Uterus (tissue), 4 donors: ENCODE data around the gene COL23A1. TPM values are rescaled to one million over a fixed set of nuclear protein-coding genes. Genes with fewer than 3 reads are reported as not detected.

Source experiments
- DNase-seq, 2 donors: peaks; one replicate each; pipeline ENCODE4 v3.0.0-alpha.2; 2019 to 2020
- H3K27ac ChIP-seq, 2 donors: fragments of 200-600 bp; sonication (generic); 1 replicate in 1 of 2; 2 replicates in 1 of 2; pipeline ENCODE4 v1.5.1; 2016 to 2018
- H3K27me3 ChIP-seq, 2 donors: fragments of 200-600 bp; sonication (generic); one replicate each; pipeline ENCODE4 v1.5.1; 2018 to 2019; ENCODE audit warnings: control low read depth in 1 of 2
- H3K36me3 ChIP-seq, 2 donors: fragments of 200-600 bp; sonication (generic); one replicate each; pipeline ENCODE4 v1.5.1; 2019; ENCODE audit warnings: control low read depth in 1 of 2
- H3K4me1 ChIP-seq, 2 donors: fragments of 200-600 bp; sonication (generic); one replicate each; pipeline ENCODE4 v1.5.1; 2018 to 2019; ENCODE audit warnings: control low read depth in 1 of 2
- H3K4me3 ChIP-seq, 2 donors: fragments of 200-600 bp; sonication (generic); 1 replicate in 1 of 2; 2 replicates in 1 of 2; pipeline ENCODE4 v1.5.1; 2018 to 2019; ENCODE audit warnings: mild to moderate bottlenecking in 1 of 2
- H3K9me3 ChIP-seq, 2 donors: fragments of 200-600 bp; sonication (generic); one replicate each; pipeline ENCODE4 v1.5.1; 2019; ENCODE audit warnings: control low read depth in 1 of 2
- POLR2A ChIP-seq, 2 donors: fragments of 450-650 bp; IDR thresholded peaks; one replicate each; pipeline ENCODE4 v1.6.1; 2016; ENCODE audit warnings: antibody characterized with exemption in 2 of 2, mild to moderate bottlenecking in 1 of 2, moderate library complexity in 1 of 2
- intact Hi-C: fragments of 100-400 bp; cut with DNase I; formaldehyde crosslinking; loops from one replicate; pipeline ENCODE4 v1.15.1; 2023; ENCODE audit warnings: low total_unique reads
- total RNA-seq, 4 donors: library from RNA; depleted of rRNA in 3 of 4; stranded (reverse); fragments of >200 nt in 3 of 4; gene quantifications; one replicate each; pipeline versions ENCODE4 v1.1.0 to v1.2.4, GENCODE V29; 2014 to 2023
- TF ChIP-seq, protein P1 (sequence below), 4 experiments: fragments of 200-600 bp in 2 of 4; fragments of 450-650 bp in 2 of 4; sonication (generic) in 2 of 4; IDR thresholded peaks; one replicate each; pipeline ENCODE4 v1.5.1; 2016 to 2019; ENCODE audit warnings: antibody characterized with exemption in 4 of 4, mild to moderate bottlenecking in 2 of 4, moderate library complexity in 1 of 4
- donor health status: DM: yes; HTN: yes; CAD: no.

Gene COL23A1
- total RNA-seq, 4 donors from 2014 or later: 0.85 to 7.6 (median 2.0) TPM; not detected in 1

GRCh38 chr5:178499352-178499751, 90.8 kb downstream of the COL23A1 start:
- TF ChIP-seq, protein P1, sequence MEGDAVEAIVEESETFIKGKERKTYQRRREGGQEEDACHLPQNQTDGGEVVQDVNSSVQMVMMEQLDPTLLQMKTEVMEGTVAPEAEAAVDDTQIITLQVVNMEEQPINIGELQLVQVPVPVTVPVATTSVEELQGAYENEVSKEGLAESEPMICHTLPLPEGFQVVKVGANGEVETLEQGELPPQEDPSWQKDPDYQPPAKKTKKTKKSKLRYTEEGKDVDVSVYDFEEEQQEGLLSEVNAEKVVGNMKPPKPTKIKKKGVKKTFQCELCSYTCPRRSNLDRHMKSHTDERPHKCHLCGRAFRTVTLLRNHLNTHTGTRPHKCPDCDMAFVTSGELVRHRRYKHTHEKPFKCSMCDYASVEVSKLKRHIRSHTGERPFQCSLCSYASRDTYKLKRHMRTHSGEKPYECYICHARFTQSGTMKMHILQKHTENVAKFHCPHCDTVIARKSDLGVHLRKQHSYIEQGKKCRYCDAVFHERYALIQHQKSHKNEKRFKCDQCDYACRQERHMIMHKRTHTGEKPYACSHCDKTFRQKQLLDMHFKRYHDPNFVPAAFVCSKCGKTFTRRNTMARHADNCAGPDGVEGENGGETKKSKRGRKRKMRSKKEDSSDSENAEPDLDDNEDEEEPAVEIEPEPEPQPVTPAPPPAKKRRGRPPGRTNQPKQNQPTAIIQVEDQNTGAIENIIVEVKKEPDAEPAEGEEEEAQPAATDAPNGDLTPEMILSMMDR (IDR thresholded peaks at IDR 0.05): no peak
- no peak for TF ChIP-seq POLR2A (IDR thresholded peaks at IDR 0.05)
- DNase-seq: no peak
- Histone ChIP-seq H3K27me3 (no peaks in the 10 kb centered on the region), H3K4me3 (no peak overlapping the region), H3K4me1 (no peaks in the 10 kb centered on the region), H3K27ac (no peak overlapping the region), H3K9me3 (no peaks in the 10 kb centered on the region), H3K36me3 (no peaks in the 10 kb centered on the region)
- intact Hi-C loops: no loop called here

GRCh38 chr5:178496642-178497041, 93.6 kb downstream of the COL23A1 start:
- TF ChIP-seq POLR2A (IDR thresholded peaks at IDR 0.05): no peak
- TF ChIP-seq, protein P1 (IDR thresholded peaks at IDR 0.05): no peak
- H3K27ac ChIP-seq: no peak overlapping the region
- intact Hi-C loops: no loop called here

DNA sequence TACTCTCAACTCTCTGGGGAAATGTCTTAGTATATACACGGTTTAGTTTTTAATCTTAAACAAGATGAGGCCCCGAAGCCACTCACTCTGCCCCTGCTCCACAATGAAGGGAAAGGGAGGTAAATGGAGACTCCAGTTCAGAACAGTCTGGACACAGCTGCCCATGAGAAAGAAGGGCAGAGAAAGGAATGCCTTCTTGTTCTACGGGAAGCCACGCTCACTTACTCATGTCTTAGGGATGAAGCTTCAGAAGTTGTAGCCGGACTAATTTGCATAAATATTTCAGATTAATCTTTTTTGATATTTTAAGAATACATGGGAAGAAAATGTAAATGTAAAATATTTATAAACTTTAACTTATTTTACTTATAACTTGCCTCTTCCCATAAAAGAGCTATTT, 94.0 kb downstream of the COL23A1 start:
- H3K9me3 ChIP-seq: no peaks in the 10 kb centered on the region
- H3K4me1 ChIP-seq: no peaks in the 10 kb centered on the region
- no peak overlapping the region for H3K27ac ChIP-seq
- no peak for DNase-seq
- intact Hi-C loops: no loop called here
- no peaks in the 10 kb centered on the region for H3K27me3 ChIP-seq
- TF ChIP-seq POLR2A (IDR thresholded peaks at IDR 0.05): no peak
- TF ChIP-seq, protein P1 (IDR thresholded peaks at IDR 0.05): no peak
- H3K4me3 ChIP-seq: no peak overlapping the region
- no peaks in the 10 kb centered on the region for H3K36me3 ChIP-seq

More at GRCh38 chr5:178496642-178497041, 93.6 kb downstream of the COL23A1 start:
- Histone ChIP-seq H3K36me3 (no peaks in the 10 kb centered on the region), H3K9me3 (no peaks in the 10 kb centered on the region), H3K4me1 (no peaks in the 10 kb centered on the region), H3K27me3 (no peaks in the 10 kb centered on the region), H3K4me3 (no peak overlapping the region)
- DNase-seq: no peak

- intact Hi-C loops: no loop called here
- no peaks in the 10 kb centered on the region for H3K9me3 ChIP-seq
- no peak overlapping the region for H3K27ac ChIP-seq
- no peak overlapping the region for H3K4me3 ChIP-seq
- H3K4me1 ChIP-seq: no peaks in the 10 kb centered on the region
- no peak for DNase-seq
- H3K27me3 ChIP-seq: no peaks in the 10 kb centered on the region
- H3K36me3 ChIP-seq: no peaks in the 10 kb centered on the region
- TF ChIP-seq POLR2A (IDR thresholded peaks at IDR 0.05): no peak
- TF ChIP-seq, protein P1 (IDR thresholded peaks at IDR 0.05): no peak
These were observed 94.5 kb downstream of the COL23A1 start for GRCh38 chr5:178495706-178496105.

DNA sequence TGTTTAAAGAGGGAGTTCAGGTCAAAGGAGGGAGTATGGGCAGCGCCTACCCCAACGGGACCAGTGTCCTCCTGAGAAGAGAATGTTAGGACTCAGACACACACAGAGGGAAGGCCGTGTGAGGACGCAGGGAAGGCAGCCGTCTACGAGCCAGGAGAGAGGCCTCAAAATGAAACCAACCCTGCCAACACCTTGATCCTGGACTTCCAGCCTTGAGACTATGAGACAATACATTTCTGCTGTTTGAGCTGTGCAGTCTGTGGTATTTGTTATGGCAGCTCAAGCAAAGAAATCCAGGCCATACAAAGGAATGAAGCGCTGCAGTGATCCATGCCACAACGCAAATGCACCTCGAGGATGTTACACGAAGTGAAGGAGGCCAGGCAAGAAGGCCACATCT, 97.9 kb downstream of the COL23A1 start:
- TF ChIP-seq, protein P1 (IDR thresholded peaks at IDR 0.05): no peak
- no peak for TF ChIP-seq POLR2A (IDR thresholded peaks at IDR 0.05)
- intact Hi-C loops: no loop called here

More for the DNA sequence above, 97.9 kb downstream of the COL23A1 start:
- no peak for DNase-seq
- no peaks in the 10 kb centered on the region for H3K36me3 ChIP-seq
- H3K27ac ChIP-seq: no peak overlapping the region
- no peaks in the 10 kb centered on the region for H3K9me3 ChIP-seq
- H3K27me3 ChIP-seq: peaks cover 0 to 5% of the 10 kb centered on the region in 2 donors
- no peaks in the 10 kb centered on the region for H3K4me1 ChIP-seq
- no peak overlapping the region for H3K4me3 ChIP-seq
